Large intestine (tissue), 12 donors: ENCODE measurements around the gene PIAS3. TPM values are rescaled to one million over a fixed set of nuclear protein-coding genes. Genes with fewer than 3 reads are reported as not detected.

Experiments
- DNase-seq, 2 donors: peaks; one replicate each; pipeline versions ENCODE4 v3.0.0 to v3.0.0-alpha.2; 2013
- H3K27ac ChIP-seq: one replicate; pipeline ENCODE4 v1.5.1; 2013; ENCODE audit warnings: low read length
- H3K27me3 ChIP-seq: 2 replicates; pipeline ENCODE4 v1.6.1; 2013; ENCODE audit warnings: low read length; ENCODE audit not compliant: control insufficient read depth, insufficient read depth
- H3K36me3 ChIP-seq: 2 replicates; pipeline ENCODE4 v1.6.1; 2013; ENCODE audit warnings: low read length; ENCODE audit not compliant: control insufficient read depth, insufficient read depth
- H3K4me1 ChIP-seq: one replicate; pipeline ENCODE4 v1.6.1; 2013; ENCODE audit warnings: low read length; ENCODE audit not compliant: control insufficient read depth, insufficient read depth
- H3K4me3 ChIP-seq: one replicate; pipeline ENCODE4 v1.5.1; 2013; ENCODE audit warnings: low read length
- H3K9me3 ChIP-seq: one replicate; pipeline ENCODE4 v1.6.1; 2013; ENCODE audit warnings: mild to moderate bottlenecking, low read depth, low read length, moderate library complexity; ENCODE audit not compliant: control insufficient read depth
- WGBS: methylation state at CpG from one replicate; pipeline ENCODE4 v1.1.5; 2013; ENCODE audit warnings: low lambda C conversion rate; ENCODE audit not compliant: insufficient coverage; 5-methylcytosine and 5-hydroxymethylcytosine counted together
- long read RNA-seq, 11 donors: transcript quantifications; one replicate each; lab custom pipeline, GENCODE V29; 2026
- polyA plus RNA-seq: library from polyadenylated mRNA; unstranded; fragments of 120-200 nt; gene quantifications from one replicate; pipeline ENCODE4 v1.2.1, GENCODE V29; 2013

PIAS3 gene
- 25.6 TPM for polyA plus RNA-seq
- long read RNA-seq, donor 1 = 0 reads
- long read RNA-seq, donor 2, partial matches to known transcripts = 0 of 1 reads
- long read RNA-seq, donor 2, other reads (novel, unspliced or antisense) = 0 of 1 reads
- long read RNA-seq, donor 3 = 0 reads
- long read RNA-seq, donor 4, partial matches to known transcripts = 0 of 1 reads
- long read RNA-seq, donor 4, other reads (novel, unspliced or antisense) = 0 of 1 reads
- long read RNA-seq, donor 5, partial matches to known transcripts = 0 of 1 reads
- long read RNA-seq, donor 5, other reads (novel, unspliced or antisense) = 0 of 1 reads
- long read RNA-seq, donor 6, partial matches to known transcripts = 0 of 1 reads
- long read RNA-seq, donor 6, other reads (novel, unspliced or antisense) = 0 of 1 reads
- long read RNA-seq, donor 7, partial matches to known transcripts = 12 of 12 reads
- long read RNA-seq, donor 7, other reads (novel, unspliced or antisense) = 0 of 12 reads
- long read RNA-seq, donor 8, partial matches to known transcripts = 0 of 3 reads
- long read RNA-seq, donor 8, other reads (novel, unspliced or antisense) = 0 of 3 reads
- long read RNA-seq, donor 9 = 0 reads
- long read RNA-seq, donor 10, partial matches to known transcripts = 0 of 1 reads
- long read RNA-seq, donor 10, other reads (novel, unspliced or antisense) = 0 of 1 reads
- long read RNA-seq, donor 11, partial matches to known transcripts = 5 of 6 reads
- long read RNA-seq, donor 11, other reads (novel, unspliced or antisense) = 0 of 6 reads

- H3K4me1 ChIP-seq = peaks cover 9% of the 10 kb centered on the region
- H3K4me3 ChIP-seq = peak within 1 kb of the TSS; percentile 78
- no CpG with 5 or more reads among the region's 42 CpGs for WGBS
- peaks cover 26% of the 10 kb centered on the region for H3K36me3 ChIP-seq
- H3K27ac ChIP-seq = peak within 1 kb of the TSS; percentile 84
- peak; percentile 89 to 95 for DNase-seq
- no peaks in the 10 kb centered on the region for H3K27me3 ChIP-seq
- H3K9me3 ChIP-seq = peaks cover 3% of the 10 kb centered on the region
Observed at GRCh38 chr1:145858901-145859490, at the start of gene PIAS3. PIAS3 (minus strand) TSS chr1:145859081; CDS start chr1:145858990, 91 bp downstream.

GRCh38 chr1:145908653-145909052 is 49.8 kb upstream of the PIAS3 start:
- H3K36me3 ChIP-seq = peaks cover 16% of the 10 kb centered on the region

GRCh38 chr1:145906954-145907753 is 48.3 kb upstream of the PIAS3 start:
- WGBS = 80% methylated on average over 1 of the region's 10 CpGs
- Histone ChIP-seq H3K9me3 (no peaks in the 10 kb centered on the region), H3K4me3 (no peak overlapping the region), H3K27me3 (no peaks in the 10 kb centered on the region), H3K36me3 (peaks cover 13% of the 10 kb centered on the region), H3K4me1 (no peaks in the 10 kb centered on the region), H3K27ac (no peak overlapping the region)
- DNase-seq = no peak

More at GRCh38 chr1:145908653-145909052, 49.8 kb upstream of the PIAS3 start:
- H3K4me3 ChIP-seq = no peak overlapping the region
- no peaks in the 10 kb centered on the region for H3K4me1 ChIP-seq
- no CpG with 5 or more reads among the region's 1 CpG for WGBS
- no peak for DNase-seq
- no peaks in the 10 kb centered on the region for H3K9me3 ChIP-seq
- H3K27me3 ChIP-seq = no peaks in the 10 kb centered on the region
- no peak overlapping the region for H3K27ac ChIP-seq

- no CpG with 5 or more reads among the region's 12 CpGs for WGBS
- no peak for DNase-seq
- no peak overlapping the region for H3K4me3 ChIP-seq
- no peak overlapping the region for H3K27ac ChIP-seq
- no peaks in the 10 kb centered on the region for H3K36me3 ChIP-seq
- no peaks in the 10 kb centered on the region for H3K9me3 ChIP-seq
- H3K27me3 ChIP-seq = no peaks in the 10 kb centered on the region
- no peaks in the 10 kb centered on the region for H3K4me1 ChIP-seq
Observed at GRCh38 chr1:145901312-145902021, 42.6 kb upstream of the PIAS3 start.

- no CpG with 5 or more reads among the region's 5 CpGs for WGBS
- Histone ChIP-seq H3K9me3 (no peaks in the 10 kb centered on the region), H3K4me3 (no peak overlapping the region), H3K36me3 (no peaks in the 10 kb centered on the region), H3K27ac (no peak overlapping the region), H3K27me3 (no peaks in the 10 kb centered on the region), H3K4me1 (no peaks in the 10 kb centered on the region)
- DNase-seq = no peak
Observed at GRCh38 chr1:145898756-145899155, 39.9 kb upstream of the PIAS3 start.

GRCh38 chr1:145897969-145898368 is 39.1 kb upstream of the PIAS3 start:
- Histone ChIP-seq H3K4me1 (no peaks in the 10 kb centered on the region), H3K4me3 (no peak overlapping the region), H3K36me3 (no peaks in the 10 kb centered on the region), H3K9me3 (no peaks in the 10 kb centered on the region), H3K27me3 (no peaks in the 10 kb centered on the region), H3K27ac (no peak overlapping the region)
- no CpG with 5 or more reads among the region's 1 CpG for WGBS
- DNase-seq = no peak

- no CpG with 5 or more reads among the region's 1 CpG for WGBS
- no peak overlapping the region for H3K27ac ChIP-seq
- DNase-seq = no peak
Observed at GRCh38 chr1:145895471-145895870, 36.6 kb upstream of the PIAS3 start.

GRCh38 chr1:145893306-145894055 is 34.6 kb upstream of the PIAS3 start:
- Histone ChIP-seq H3K36me3 (no peaks in the 10 kb centered on the region), H3K9me3 (no peaks in the 10 kb centered on the region), H3K4me1 (peaks cover 13% of the 10 kb centered on the region), H3K27me3 (no peaks in the 10 kb centered on the region), H3K4me3 (no peak overlapping the region), H3K27ac (no peak overlapping the region)
- no CpG with 5 or more reads among the region's 7 CpGs for WGBS
- DNase-seq = no peak

More at GRCh38 chr1:145895471-145895870, 36.6 kb upstream of the PIAS3 start:
- no peaks in the 10 kb centered on the region for H3K9me3 ChIP-seq
- peaks cover 13% of the 10 kb centered on the region for H3K4me1 ChIP-seq
- no peak overlapping the region for H3K4me3 ChIP-seq
- no peaks in the 10 kb centered on the region for H3K36me3 ChIP-seq
- no peaks in the 10 kb centered on the region for H3K27me3 ChIP-seq

GRCh38 chr1:145892486-145893087 is 33.7 kb upstream of the PIAS3 start:
- Histone ChIP-seq H3K4me1 (peaks cover 13% of the 10 kb centered on the region), H3K36me3 (no peaks in the 10 kb centered on the region), H3K27me3 (no peaks in the 10 kb centered on the region), H3K27ac (peak overlapping the region; percentile 66), H3K4me3 (no peak overlapping the region), H3K9me3 (no peaks in the 10 kb centered on the region)
- no peak for DNase-seq
- 100% methylated on average over 1 of the region's 3 CpGs for WGBS
